Myocyte (in vitro differentiated cells): ENCODE measurements around the gene SCAMP5. TPM values are rescaled to one million over a fixed set of nuclear protein-coding genes. Genes with fewer than 3 reads are reported as not detected.

ENCODE experiments used
- DNase-seq: peaks from one replicate; pipeline ENCODE4 v3.0.0-alpha.2; 2012; ENCODE audit warnings: low read depth
- total RNA-seq: library from RNA; depleted of rRNA; stranded (reverse); fragments of >200 nt; gene quantifications from 2 replicates; pipeline ENCODE4 v1.2.3, GENCODE V29; 2014

The SCAMP5 gene
- total RNA-seq, 1 donor from 2014 or later = 0.56 TPM

- DNase-seq = peak; percentile 83
These were observed 71.9 kb downstream of the SCAMP5 start for GRCh38 chr15:75067123-75067830.

DNA sequence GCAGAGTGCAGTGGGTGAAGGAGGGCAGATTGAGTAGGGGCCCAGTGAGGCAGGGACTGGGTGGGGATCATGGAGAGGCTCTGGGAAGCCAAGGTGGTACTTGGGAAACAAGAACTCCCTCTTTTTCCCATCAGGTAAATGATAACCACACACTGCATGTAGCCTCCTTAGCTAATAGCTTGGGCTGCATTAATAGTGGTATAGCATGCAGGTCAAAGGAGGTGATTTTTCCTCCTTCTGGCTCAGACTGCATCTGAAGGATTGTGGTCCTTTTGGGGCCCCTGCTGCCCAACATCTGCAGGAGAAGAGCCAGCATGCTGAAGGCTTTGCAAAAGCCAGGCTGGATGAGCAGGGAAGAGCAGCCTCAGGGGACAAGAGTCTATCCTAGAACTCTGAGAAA is 73.4 kb downstream of the SCAMP5 start:
- no peak for DNase-seq

DNA sequence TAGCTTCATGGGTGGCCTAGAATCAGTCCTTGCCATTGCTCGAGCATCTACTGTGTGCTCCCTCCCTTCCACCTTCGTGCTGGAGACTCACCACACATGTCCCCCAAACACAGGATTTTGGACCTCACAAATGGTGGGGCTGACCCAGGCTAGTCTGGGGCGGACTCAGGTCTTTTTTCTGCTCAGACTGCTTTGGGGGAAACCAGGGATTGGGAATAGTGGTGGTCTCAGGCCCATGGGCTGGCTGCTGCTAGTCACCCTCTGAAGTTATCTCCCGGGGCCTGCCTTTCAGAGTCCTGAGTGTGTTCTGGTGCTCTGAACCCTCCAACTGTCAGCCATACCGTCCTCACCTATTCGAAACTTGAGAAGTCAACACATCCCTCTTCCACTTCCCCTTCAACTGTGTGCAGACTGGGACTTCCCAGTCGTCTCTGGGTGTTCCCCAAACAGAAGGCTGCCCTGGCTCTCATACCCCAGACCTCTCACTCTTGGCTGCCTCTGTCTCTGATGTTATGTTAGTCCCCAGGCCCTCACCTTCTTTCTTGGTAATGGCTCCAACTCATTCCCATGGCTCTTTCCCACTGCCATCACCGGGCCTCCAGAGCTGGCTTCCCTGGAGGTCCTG is 74.0 kb downstream of the SCAMP5 start:
- DNase-seq = no peak

- DNase-seq = no peak
These were observed 75.3 kb downstream of the SCAMP5 start for GRCh38 chr15:75070674-75071073.

Other genes with a start within 250 kb of the SCAMP5 start
- not detected in 2 replicates for gene CYP1A2, start 246.7 kb upstream of the SCAMP5 start, total RNA-seq
- gene CSK, start 213.5 kb upstream of the SCAMP5 start, total RNA-seq = 20.1 and 21.0 TPM in 2 replicates
- not detected in 2 replicates for gene LMAN1L, start 182.7 kb upstream of the SCAMP5 start, total RNA-seq
- gene CPLX3, start 168.9 kb upstream of the SCAMP5 start, total RNA-seq = not detected in 2 replicates
- gene ULK3, start 152.4 kb upstream of the SCAMP5 start, total RNA-seq = 75.0 and 80.5 TPM in 2 replicates
- gene SCAMP2, start 122.2 kb upstream of the SCAMP5 start, total RNA-seq = 59.2 and 77.2 TPM in 2 replicates
- 334 and 342 TPM in 2 replicates for gene MPI, start 105.5 kb upstream of the SCAMP5 start, total RNA-seq
- gene FAM219B, start 88.7 kb upstream of the SCAMP5 start, total RNA-seq = 111 and 113 TPM in 2 replicates
- gene COX5A, start 57.5 kb upstream of the SCAMP5 start, total RNA-seq = 140 and 153 TPM in 2 replicates
- 2.6 and 3.2 TPM in 2 replicates for gene RPP25, start 38.8 kb upstream of the SCAMP5 start, total RNA-seq
- gene PPCDC, start 28.0 kb downstream of the SCAMP5 start, total RNA-seq = 7.5 and 15.2 TPM in 2 replicates
- 3.4 and 3.5 TPM in 2 replicates for gene C15orf39, start 206.3 kb downstream of the SCAMP5 start, total RNA-seq